Measurements from ENCODE around the gene TSHZ2. TPM values are rescaled to one million over a fixed set of nuclear protein-coding genes. Genes with fewer than 3 reads are reported as not detected.
A peak's percentile ranks its signal among the peaks of the same experiment; 100 is the strongest.

Gene TSHZ2
- total and polyA plus RNA-seq, 2 experiments from 2014 or later = 10.4 to 32.0 TPM

- Histone ChIP-seq H3K4me3 (no peak overlapping the region), H3K4me1 (ENCODE audit: low read depth) (no peaks in the 10 kb centered on the region), H3K9me3 (ENCODE audit: low read depth) (no peaks in the 10 kb centered on the region), H3K27me3 (no peaks in the 10 kb centered on the region), H3K36me3 (no peaks in the 10 kb centered on the region), H3K27ac (no peak overlapping the region)
- TF ChIP-seq, protein P1, sequence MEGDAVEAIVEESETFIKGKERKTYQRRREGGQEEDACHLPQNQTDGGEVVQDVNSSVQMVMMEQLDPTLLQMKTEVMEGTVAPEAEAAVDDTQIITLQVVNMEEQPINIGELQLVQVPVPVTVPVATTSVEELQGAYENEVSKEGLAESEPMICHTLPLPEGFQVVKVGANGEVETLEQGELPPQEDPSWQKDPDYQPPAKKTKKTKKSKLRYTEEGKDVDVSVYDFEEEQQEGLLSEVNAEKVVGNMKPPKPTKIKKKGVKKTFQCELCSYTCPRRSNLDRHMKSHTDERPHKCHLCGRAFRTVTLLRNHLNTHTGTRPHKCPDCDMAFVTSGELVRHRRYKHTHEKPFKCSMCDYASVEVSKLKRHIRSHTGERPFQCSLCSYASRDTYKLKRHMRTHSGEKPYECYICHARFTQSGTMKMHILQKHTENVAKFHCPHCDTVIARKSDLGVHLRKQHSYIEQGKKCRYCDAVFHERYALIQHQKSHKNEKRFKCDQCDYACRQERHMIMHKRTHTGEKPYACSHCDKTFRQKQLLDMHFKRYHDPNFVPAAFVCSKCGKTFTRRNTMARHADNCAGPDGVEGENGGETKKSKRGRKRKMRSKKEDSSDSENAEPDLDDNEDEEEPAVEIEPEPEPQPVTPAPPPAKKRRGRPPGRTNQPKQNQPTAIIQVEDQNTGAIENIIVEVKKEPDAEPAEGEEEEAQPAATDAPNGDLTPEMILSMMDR (IDR thresholded peaks at IDR 0.05; ENCODE audit: low read depth, low read length) = no peak
- no peak for DNase-seq (ENCODE audit: low read depth in 1 of 2, low spot score in 1 of 2)
These were observed 433.0 kb downstream of the TSHZ2 start for GRCh38 chr20:53405139-53405538.

- Histone ChIP-seq H3K4me3 (no peak overlapping the region), H3K36me3 (no peaks in the 10 kb centered on the region), H3K4me1 (ENCODE audit: low read depth) (no peaks in the 10 kb centered on the region), H3K9me3 (ENCODE audit: low read depth) (no peaks in the 10 kb centered on the region), H3K27me3 (no peaks in the 10 kb centered on the region), H3K27ac (no peak overlapping the region)
- TF ChIP-seq, protein P1 (IDR thresholded peaks at IDR 0.05; ENCODE audit: low read depth, low read length) = no peak
- no peak for DNase-seq (ENCODE audit: low read depth in 1 of 2, low spot score in 1 of 2)
These were observed 434.4 kb downstream of the TSHZ2 start for GRCh38 chr20:53406580-53406979.

DNA sequence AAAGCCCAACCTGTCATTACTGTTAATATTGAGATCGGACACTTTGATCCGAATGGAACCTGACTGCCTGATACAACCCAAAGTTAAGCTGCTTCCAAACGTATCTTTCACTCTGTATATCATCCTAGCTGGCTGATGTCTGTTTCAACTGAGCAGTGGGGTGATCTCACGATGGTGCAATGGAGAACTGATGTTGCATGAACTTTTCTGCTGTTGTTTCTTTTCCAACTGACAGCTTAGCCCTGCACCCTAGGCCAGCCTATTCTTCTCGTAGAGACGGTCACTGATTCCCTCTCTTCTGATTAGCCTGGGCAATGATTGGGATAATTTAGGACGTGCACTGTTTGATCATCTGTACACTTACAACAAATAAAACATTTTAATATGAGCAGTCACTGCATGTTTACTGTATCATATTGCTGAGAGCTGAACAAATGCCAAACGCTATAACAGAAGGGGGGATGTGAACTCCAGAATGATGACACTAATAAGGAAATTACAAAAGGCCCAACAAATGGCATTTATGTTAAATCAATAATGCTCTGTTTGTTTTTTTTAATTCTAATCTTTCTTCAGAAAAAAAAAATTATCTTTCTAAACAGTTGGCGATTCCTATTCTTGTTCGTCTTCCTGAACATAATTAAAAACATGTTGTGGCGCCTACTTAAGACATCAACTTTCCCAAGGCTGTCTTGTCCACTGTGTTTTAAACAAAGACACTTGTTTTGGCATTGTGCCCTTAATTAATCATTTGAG, 436.7 kb downstream of the TSHZ2 start:
- no peaks in the 10 kb centered on the region for H3K36me3 ChIP-seq
- H3K4me3 ChIP-seq = no peak overlapping the region
- no peaks in the 10 kb centered on the region for H3K4me1 ChIP-seq (ENCODE audit: low read depth)
- H3K27ac ChIP-seq = no peak overlapping the region
- H3K27me3 ChIP-seq = no peaks in the 10 kb centered on the region
- H3K9me3 ChIP-seq (ENCODE audit: low read depth) = no peaks in the 10 kb centered on the region
- peak in 1 of 2 donors; percentile 25 for DNase-seq (ENCODE audit: low read depth in 1 of 2, low spot score in 1 of 2)
- TF ChIP-seq, protein P1 (IDR thresholded peaks at IDR 0.05; ENCODE audit: low read depth, low read length) = no peak

DNA sequence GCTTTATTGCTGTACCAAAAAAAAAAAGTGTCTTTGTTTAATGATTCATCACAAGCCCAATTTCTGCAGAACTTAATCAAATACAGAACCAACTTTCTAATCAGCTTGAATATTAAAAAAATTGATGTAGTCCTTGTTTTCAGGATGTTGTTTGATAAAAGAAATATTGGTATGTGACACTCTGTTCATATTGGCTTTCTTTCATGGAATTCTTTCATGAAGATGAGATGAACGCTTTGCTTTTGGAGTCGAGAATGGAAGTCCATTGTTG, 437.2 kb downstream of the TSHZ2 start:
- Histone ChIP-seq H3K4me1 (ENCODE audit: low read depth) (no peaks in the 10 kb centered on the region), H3K27ac (no peak overlapping the region), H3K27me3 (no peaks in the 10 kb centered on the region), H3K36me3 (no peaks in the 10 kb centered on the region), H3K4me3 (no peak overlapping the region), H3K9me3 (ENCODE audit: low read depth) (no peaks in the 10 kb centered on the region)
- DNase-seq (ENCODE audit: low read depth in 1 of 2, low spot score in 1 of 2) = no peak
- TF ChIP-seq, protein P1 (IDR thresholded peaks at IDR 0.05; ENCODE audit: low read depth, low read length) = no peak

DNA sequence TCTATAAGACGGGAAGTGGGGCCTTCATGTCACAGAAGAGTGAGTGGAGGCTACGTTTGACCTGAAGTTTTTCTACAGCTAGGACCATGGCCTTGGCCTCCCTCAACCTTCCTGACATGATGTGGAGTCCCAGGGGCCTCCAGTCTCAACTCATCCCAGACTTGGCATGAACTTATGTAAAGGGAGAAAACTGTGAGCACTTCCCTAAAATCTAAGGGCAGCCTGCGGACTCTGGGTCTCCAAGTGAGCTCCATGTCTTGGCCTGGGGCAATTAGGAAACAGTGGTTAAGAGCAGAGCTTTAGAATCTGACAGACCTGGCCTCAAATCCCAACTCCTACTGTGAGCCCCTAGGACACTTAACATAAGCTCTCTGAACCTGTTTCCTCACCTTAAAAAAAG, 439.0 kb downstream of the TSHZ2 start:
- TF ChIP-seq, protein P1 (IDR thresholded peaks at IDR 0.05; ENCODE audit: low read depth, low read length) = no peak
- H3K27ac ChIP-seq = no peak overlapping the region
- no peak for DNase-seq (ENCODE audit: low read depth in 1 of 2, low spot score in 1 of 2)
- no peaks in the 10 kb centered on the region for H3K4me1 ChIP-seq (ENCODE audit: low read depth)
- no peaks in the 10 kb centered on the region for H3K9me3 ChIP-seq (ENCODE audit: low read depth)
- H3K4me3 ChIP-seq = no peak overlapping the region
- H3K36me3 ChIP-seq = no peaks in the 10 kb centered on the region
- no peaks in the 10 kb centered on the region for H3K27me3 ChIP-seq

Data from cardiac muscle cell (in vitro differentiated cells and primary cell).